ENCODE data around the gene MYADML2. TPM values are rescaled to one million over a fixed set of nuclear protein-coding genes. Genes with fewer than 3 reads are reported as not detected.

The MYADML2 gene, protein sequence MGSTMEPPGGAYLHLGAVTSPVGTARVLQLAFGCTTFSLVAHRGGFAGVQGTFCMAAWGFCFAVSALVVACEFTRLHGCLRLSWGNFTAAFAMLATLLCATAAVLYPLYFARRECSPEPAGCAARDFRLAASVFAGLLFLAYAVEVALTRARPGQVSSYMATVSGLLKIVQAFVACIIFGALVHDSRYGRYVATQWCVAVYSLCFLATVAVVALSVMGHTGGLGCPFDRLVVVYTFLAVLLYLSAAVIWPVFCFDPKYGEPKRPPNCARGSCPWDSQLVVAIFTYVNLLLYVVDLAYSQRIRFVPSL
- total RNA-seq, result not detected

DNA sequence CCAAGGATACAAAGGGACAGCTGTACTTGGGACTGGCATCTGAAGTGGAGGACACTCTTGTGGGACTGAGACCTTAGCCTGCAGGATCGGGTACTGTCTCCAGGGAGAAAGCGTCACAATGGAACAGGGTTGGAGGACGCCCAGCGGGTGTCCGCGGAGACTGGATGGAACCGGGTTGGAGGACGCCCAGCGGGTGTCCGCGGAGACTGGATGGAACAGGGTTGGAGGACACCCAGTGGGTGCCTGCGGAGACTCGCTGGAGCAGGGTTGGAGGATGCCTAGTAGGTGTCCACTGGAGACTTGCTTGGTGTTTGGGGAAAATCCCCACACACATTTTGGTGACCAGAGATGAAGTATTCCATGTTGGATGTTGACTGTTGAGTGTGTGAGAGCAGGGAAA lies at the start of gene MYADML2:
Gene MYADML2, minus strand, starts transcription at position 45 of the 400 bp plus-strand sequence. CDS start 5,492 bp downstream, outside the sequence.
- DNase-seq, result no peak
- no peak within 1 kb of the TSS for H3K27ac Mint-ChIP-seq
- H3K4me3 Mint-ChIP-seq, result no peak within 1 kb of the TSS
- H3K27me3 Mint-ChIP-seq (ENCODE audit: low read depth), result peaks cover 6% of the 10 kb centered on the region
- peaks cover 3% of the 10 kb centered on the region for H3K4me1 Mint-ChIP-seq (ENCODE audit: low read depth)
- H3K36me3 Mint-ChIP-seq (ENCODE audit: low read depth), result no peaks in the 10 kb centered on the region
- H3K9me3 Mint-ChIP-seq (ENCODE audit: insufficient read depth), result no peaks in the 10 kb centered on the region
- POLR2A ChIA-PET, result no interaction called here
- CTCF ChIA-PET, result interaction anchor here (0.8 kb wide), 1 partner anchor 12 kb away, joined by 3 read pairs; no protein-coding TSS in a partner anchor
- ATAC-seq, result no peak

DNA sequence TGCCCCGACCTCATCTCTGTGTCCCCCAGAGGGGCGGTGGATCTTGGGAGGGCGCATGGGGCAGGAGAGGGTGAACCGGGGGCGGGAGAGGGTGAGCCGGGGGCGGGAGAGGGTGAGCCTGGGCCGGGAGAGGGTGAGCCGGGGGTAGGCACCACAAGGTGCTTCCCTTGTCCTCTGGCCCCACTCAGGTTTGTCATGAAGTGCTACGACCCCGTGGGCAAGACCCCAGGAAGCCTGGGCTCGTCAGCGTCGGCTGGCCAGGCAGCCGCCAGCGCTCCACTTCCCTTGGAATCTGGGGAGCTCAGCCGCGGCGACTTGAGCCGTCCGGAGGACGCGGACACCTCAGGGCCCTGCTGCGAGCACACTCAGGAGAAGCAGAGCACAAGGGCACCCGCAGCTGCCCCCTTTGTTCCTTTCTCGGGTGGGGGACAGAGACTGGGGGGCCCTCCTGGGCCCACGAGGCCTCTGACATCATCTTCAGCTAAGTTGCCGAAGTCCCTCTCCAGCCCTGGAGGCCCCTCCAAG lies 49.3 kb upstream of the MYADML2 start:
- POLR2A ChIA-PET, result interaction anchor here (1.1 kb wide), 1 partner anchor 26 kb away, joined by 3 read pairs; no protein-coding TSS in a partner anchor
- Mint-ChIP-seq H3K4me1 (ENCODE audit: low read depth) (no peaks in the 10 kb centered on the region), H3K27ac (no peak overlapping the region), H3K36me3 (ENCODE audit: low read depth) (no peaks in the 10 kb centered on the region), H3K4me3 (no peak overlapping the region), H3K9me3 (ENCODE audit: insufficient read depth) (no peaks in the 10 kb centered on the region), H3K27me3 (ENCODE audit: low read depth) (no peaks in the 10 kb centered on the region)
- ATAC-seq (no peak), DNase-seq (no peak)
- CTCF ChIA-PET, result no interaction called here

DNA sequence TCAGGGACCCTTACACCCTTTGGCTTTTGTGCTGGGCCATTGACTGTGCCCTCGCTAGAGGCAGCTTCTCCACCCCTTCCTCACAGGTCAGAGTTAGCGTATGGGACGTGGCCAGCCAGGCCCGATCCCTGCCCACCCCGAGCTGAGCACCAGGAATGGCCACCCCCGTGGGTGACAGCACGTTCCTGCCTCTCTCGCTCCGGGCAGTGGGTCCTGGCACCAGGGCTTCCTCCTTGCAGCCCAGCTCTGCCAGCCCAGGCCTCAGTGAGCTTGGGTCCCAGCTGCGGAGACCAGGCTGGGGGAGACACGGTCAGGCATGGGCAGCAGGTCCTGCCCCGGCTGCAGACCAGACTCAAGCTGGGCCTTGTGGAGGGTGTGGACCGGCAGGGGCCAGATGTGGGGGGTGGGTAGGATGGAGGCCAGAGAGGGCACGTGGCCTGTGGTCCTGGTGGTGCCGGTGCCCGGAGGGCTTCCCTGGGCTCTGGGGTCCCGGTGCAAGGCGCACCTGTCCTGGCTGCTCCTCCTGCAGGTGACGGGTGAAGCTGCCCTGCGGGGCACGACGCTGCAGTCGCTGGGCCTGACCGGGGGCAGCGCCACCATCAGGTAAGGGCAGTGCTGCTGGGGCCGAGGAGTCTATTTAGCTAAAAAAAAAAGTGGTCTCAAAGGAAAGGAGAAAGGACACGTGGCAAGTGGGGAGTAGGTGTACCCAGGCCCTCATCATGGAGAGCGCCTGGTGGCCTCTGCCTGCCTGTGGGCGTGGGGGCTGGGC lies 48.6 kb upstream of the MYADML2 start:
- DNase-seq (no peak), ATAC-seq (no peak)
- no peaks in the 10 kb centered on the region for H3K9me3 Mint-ChIP-seq (ENCODE audit: insufficient read depth)
- ChIA-PET CTCF (interaction anchor here (1.0 kb wide), 1 partner anchor 36 kb away, joined by 3 read pairs; no protein-coding TSS in a partner anchor), POLR2A (no interaction called here)
- no peaks in the 10 kb centered on the region for H3K27me3 Mint-ChIP-seq (ENCODE audit: low read depth)
- H3K27ac Mint-ChIP-seq, result no peak overlapping the region
- no peak overlapping the region for H3K4me3 Mint-ChIP-seq
- H3K4me1 Mint-ChIP-seq (ENCODE audit: low read depth), result no peaks in the 10 kb centered on the region
- no peaks in the 10 kb centered on the region for H3K36me3 Mint-ChIP-seq (ENCODE audit: low read depth)

DNA sequence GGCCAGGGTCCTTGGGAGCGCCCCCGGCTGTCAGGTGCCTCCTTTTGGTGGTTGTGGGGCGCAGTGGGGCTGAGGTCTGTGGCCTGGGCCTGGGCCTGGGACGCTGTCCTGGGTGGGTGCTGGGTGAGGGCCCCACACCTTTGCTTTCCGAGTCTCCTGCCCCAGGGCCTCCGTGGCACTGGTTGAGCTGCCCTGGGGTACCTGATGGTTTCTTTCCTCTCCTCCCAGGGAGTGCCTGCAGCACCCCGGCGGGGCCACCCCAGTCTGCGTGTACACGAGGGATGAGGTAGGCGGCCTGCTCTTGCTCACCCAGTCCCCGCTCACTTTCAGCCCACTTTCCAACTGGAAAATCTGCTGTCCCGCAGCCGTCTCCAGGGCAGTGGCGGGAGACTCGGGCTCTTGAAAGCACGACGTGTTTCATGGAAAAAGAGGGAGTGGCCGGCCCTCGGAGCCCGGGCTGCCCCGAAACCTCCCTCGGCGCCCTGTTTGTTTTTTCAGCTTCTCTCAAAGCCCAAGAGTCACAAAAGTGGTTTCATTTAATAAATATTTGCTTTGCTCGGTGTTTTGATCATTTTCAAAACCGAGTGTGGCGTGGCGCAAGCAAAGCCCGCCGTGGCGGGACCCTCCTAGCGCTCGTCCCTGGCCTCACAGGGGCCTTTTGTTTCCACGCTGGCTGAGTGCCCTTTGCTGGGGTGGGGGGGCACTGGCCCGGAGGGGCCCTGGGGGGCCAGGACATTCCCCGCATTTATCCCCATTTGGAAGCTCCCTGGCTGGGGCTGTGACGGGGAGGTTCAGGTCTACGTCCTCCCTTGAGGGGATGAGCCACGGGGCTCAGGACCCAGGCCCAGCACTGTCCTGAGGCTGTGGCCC lies 47.8 kb upstream of the MYADML2 start:
- Mint-ChIP-seq H3K36me3 (ENCODE audit: low read depth) (no peaks in the 10 kb centered on the region), H3K9me3 (ENCODE audit: insufficient read depth) (no peaks in the 10 kb centered on the region), H3K4me1 (ENCODE audit: low read depth) (no peaks in the 10 kb centered on the region)

DNA sequence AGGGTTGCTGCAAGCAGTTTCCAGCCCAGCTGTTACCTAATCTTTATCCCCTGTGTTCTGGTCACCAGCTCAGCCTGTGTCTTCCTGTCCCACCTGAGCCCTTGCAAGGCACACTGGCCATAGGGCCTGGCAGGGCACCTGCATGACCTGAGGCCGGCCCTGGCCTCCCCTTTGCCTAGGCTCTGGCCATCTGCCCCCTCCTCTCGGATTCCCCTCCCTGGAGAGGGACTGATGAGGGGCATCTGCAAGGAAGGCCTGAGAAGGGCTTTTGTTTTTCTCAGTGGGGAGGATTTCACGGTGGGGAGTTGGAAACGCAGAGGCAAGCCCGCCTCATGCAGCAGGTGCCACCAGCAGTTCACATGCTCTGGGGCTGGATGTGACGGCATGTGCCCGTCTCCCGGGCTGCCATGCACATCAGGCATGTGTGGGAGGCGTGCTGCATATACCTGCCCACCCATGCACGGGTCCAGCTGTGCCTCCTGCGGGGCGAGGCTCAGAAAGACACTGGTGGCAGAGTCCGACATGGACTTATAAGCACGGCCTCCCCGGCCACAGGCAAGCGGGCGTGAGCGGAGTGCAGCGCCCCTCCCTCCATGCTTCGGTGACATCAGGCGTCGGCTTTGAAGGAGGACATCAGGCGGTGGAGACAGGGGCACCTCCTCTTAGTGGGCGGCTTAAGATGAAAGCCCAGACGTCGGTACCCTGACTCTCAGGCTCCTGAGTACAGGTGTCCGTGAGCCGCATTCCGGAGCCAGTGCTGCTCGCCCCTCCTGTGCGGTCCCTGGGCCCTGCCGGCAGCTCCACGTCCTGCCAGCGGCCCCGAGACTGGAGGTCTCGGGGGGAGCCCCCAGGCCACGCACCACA lies 46.9 kb upstream of the MYADML2 start:
- ChIA-PET CTCF (no interaction called here), POLR2A (no interaction called here)
- H3K27ac Mint-ChIP-seq, result no peak overlapping the region
- no peak for ATAC-seq
- no peaks in the 10 kb centered on the region for H3K27me3 Mint-ChIP-seq (ENCODE audit: low read depth)
- no peaks in the 10 kb centered on the region for H3K9me3 Mint-ChIP-seq (ENCODE audit: insufficient read depth)
- H3K4me1 Mint-ChIP-seq (ENCODE audit: low read depth), result no peaks in the 10 kb centered on the region
- H3K36me3 Mint-ChIP-seq (ENCODE audit: low read depth), result no peaks in the 10 kb centered on the region
- no peak overlapping the region for H3K4me3 Mint-ChIP-seq
- DNase-seq, result no peak

More for the DNA sequence above, 47.8 kb upstream of the MYADML2 start:
- H3K27me3 Mint-ChIP-seq (ENCODE audit: low read depth), result no peaks in the 10 kb centered on the region
- ChIA-PET POLR2A (no interaction called here), CTCF (interaction anchor here (1.0 kb wide), 1 partner anchor 35 kb away, joined by 3 read pairs; no protein-coding TSS in a partner anchor)
- no peak overlapping the region for H3K27ac Mint-ChIP-seq
- DNase-seq (no peak), ATAC-seq (no peak)
- no peak overlapping the region for H3K4me3 Mint-ChIP-seq

DNA sequence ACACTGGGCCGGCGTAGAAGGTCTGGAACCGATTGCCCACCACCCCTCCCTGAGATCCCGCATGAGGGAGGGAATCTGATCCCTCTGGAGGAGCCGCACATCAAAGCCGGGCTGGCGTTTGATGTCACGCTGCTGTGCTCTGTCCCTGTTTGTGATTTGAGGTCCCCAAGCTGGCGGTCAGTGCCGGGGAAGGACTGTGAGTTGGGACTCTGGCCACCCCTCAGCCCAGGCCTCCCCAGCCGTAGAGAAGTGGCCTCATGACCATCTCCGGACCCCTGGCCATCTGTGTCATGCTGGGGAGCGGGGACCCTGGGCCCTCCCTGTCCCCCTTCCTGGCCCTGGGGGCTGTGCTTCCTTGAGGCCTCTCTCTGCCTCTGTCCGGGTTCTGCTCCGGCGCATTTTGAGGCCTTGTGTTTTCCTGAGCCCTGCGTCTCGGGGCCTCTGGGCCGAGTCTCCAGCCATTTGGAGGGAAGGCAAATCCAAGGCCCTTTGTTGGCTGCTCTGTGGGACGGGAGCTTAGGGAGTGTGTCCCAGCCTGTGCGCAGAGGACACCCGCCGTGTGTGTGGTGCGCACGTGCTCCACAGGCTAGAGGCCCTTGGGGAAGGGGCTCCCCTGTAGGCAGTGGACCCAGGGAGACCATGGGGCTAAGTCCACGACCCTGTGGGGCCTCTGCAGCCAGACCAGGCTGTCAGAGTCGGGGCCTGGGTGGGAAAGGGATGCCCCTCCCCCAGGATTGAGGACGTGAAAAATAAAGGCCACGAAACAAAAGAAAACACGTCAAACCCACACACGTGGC lies 45.5 kb upstream of the MYADML2 start:
- DNase-seq (no peak), ATAC-seq (no peak)
- no peaks in the 10 kb centered on the region for H3K4me1 Mint-ChIP-seq (ENCODE audit: low read depth)
- POLR2A ChIA-PET, result no interaction called here
- H3K27me3 Mint-ChIP-seq (ENCODE audit: low read depth), result no peaks in the 10 kb centered on the region
- H3K4me3 Mint-ChIP-seq, result no peak overlapping the region
- no peaks in the 10 kb centered on the region for H3K36me3 Mint-ChIP-seq (ENCODE audit: low read depth)
- H3K9me3 Mint-ChIP-seq (ENCODE audit: insufficient read depth), result no peaks in the 10 kb centered on the region
- CTCF ChIA-PET, result no interaction called here
- H3K27ac Mint-ChIP-seq, result no peak overlapping the region

DNA sequence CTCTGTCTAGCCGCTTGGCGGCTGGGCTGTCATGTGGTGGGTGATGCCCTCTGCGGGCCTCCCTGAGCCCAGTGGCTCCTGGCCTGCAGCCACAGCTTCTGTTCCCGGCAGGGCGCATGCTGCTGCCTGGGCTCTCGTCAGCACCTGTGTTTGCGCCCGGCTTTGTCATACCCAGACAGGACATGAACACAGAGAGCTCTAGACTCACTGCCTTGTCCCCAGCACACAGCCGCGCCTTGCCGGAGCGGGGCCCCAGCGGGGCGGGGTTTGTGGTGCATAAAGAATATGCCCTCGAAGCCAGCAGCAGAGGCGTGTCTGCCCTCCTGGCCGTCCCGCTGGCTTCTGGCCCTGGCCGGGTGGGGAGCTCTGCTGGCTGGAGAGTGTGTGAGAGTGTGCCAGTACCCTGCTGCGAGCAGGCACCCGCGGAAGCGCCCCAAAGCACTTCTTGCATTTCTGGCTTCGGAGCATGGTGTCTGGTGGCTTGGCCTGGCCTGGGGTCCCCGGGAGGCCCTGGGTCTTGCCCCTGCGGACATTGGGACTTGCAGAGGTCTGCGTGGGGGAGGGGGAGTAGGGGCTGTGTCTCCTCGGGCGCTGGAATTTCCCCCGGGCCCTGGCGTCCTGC lies 44.8 kb upstream of the MYADML2 start:
- DNase-seq (no peak), ATAC-seq (no peak)
- POLR2A ChIA-PET, result interaction anchor here (0.9 kb wide), 1 partner anchor 15 kb away, joined by 3 read pairs; no protein-coding TSS in a partner anchor
- Mint-ChIP-seq H3K9me3 (ENCODE audit: insufficient read depth) (no peaks in the 10 kb centered on the region), H3K27me3 (ENCODE audit: low read depth) (no peaks in the 10 kb centered on the region), H3K36me3 (ENCODE audit: low read depth) (peaks cover under 1% of the 10 kb centered on the region), H3K4me3 (no peak overlapping the region), H3K27ac (no peak overlapping the region), H3K4me1 (ENCODE audit: low read depth) (no peaks in the 10 kb centered on the region)
- CTCF ChIA-PET, result no interaction called here

DNA sequence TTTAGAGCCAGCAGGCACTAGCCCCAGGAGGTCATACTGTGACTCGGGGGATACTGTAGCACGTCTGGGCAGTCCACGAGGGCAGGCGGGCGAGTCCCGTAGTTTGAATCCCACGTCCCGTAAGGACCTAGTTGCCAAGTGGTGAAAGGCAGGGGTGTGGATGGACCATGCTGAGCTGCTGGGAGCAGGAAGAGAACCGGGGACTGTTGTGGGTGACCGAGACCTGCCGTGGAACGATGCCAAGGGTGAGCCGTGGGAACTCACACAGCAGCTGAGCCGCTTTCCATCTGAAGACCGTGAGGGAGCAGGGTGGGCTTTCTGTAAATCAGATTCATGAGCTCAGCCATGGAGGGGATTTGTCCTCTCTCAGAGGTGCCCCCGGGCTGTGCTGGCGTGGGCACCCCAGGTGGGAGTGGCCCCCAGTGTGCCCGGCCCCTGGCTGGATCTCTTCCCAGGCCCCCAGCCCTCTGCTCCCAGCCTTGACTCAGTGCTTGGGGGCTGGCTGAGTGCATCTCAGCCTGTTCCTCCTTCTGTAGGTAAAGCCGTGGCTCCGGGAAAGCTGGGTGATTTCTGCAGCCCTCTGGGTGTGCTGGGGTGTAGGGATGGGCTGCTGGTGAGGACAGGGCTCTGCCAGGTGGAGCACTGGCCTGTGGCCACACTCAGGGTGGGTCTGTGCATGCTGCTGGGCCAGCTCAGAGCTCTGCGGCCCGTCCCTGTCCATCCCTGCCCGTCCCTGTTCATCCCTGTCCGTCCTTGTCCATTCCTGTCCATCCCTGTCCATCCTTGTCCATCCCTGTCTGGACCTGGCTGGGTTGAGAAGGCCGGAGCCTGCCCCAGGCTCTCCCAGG lies 44.0 kb upstream of the MYADML2 start:
- H3K4me3 Mint-ChIP-seq, result no peak overlapping the region
- H3K27ac Mint-ChIP-seq, result no peak overlapping the region
- CTCF ChIA-PET, result interaction anchor here (1.1 kb wide), 1 partner anchor 39 kb away, joined by 4 read pairs; no protein-coding TSS in a partner anchor
- DNase-seq, result no peak
- H3K9me3 Mint-ChIP-seq (ENCODE audit: insufficient read depth), result no peaks in the 10 kb centered on the region
- peaks cover 6% of the 10 kb centered on the region for H3K36me3 Mint-ChIP-seq (ENCODE audit: low read depth)
- POLR2A ChIA-PET, result interaction anchor here (0.7 to 0.9 kb wide), 2 partner anchors 14 to 93 kb away, joined by 3 to 4 read pairs; no protein-coding TSS in a partner anchor
- no peaks in the 10 kb centered on the region for H3K27me3 Mint-ChIP-seq (ENCODE audit: low read depth)
- no peaks in the 10 kb centered on the region for H3K4me1 Mint-ChIP-seq (ENCODE audit: low read depth)
- no peak for ATAC-seq

DNA sequence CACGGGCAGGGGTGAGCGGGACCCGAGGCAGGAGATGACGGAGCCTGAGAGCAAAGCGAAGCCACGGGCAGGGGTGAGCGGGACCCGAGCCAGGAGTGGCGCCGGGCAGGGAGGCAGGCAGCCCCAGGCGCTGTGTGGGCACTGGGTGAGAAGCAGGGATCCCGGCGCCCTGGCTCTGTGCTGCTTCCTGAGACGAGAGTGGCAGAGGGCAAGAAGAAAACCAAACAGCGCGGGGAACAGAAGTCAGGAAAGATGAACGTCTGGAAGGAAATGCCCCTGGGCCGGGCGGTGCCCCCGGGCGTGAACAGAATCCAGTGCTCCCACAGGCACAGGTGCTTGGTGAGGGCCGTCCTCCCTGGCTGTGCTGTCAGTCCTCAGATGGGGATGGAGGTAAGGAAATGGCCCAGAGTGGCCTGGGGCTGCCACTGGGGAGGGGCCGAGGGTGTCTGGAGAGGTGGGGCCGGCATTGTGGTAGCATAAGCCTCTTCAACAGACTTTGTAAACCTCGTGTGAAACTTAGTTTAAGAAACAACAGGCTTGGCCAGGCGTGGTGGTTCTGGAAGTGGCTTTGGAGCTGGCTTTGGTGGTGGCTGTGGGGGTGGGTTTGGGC lies 40.2 kb upstream of the MYADML2 start:
- Mint-ChIP-seq H3K27ac (no peak overlapping the region), H3K36me3 (ENCODE audit: low read depth) (peaks cover 14% of the 10 kb centered on the region), H3K27me3 (ENCODE audit: low read depth) (no peaks in the 10 kb centered on the region), H3K9me3 (ENCODE audit: insufficient read depth) (no peaks in the 10 kb centered on the region), H3K4me3 (no peak overlapping the region), H3K4me1 (ENCODE audit: low read depth) (peaks cover 5% of the 10 kb centered on the region)
- no peak for ATAC-seq
- no peak for DNase-seq
- ChIA-PET POLR2A (no interaction called here), CTCF (no interaction called here)

All from activated CD8-positive, alpha-beta T cell treated with anti-CD3 and anti-CD28 coated beads, Interleukin-2, amount 10 ng/mL, durations not matched to agents 7 days and 5 days (primary cell).